Fibroblast of lung (primary cell): ENCODE data around the gene TPD52L2. TPM values are rescaled to one million over a fixed set of nuclear protein-coding genes. Genes with fewer than 3 reads are reported as not detected.

ENCODE experiments used
- DNase-seq, 2 donors: peaks; one replicate each; pipeline versions ENCODE4 v3.0.0 to v3.0.0-alpha.2; 2010; ENCODE audit warnings: low read depth in 2 of 2
- H2AFZ ChIP-seq: 2 replicates; pipeline ENCODE4 v1.5.1; 2012; ENCODE audit warnings: low read length, control low read depth, inconsistent platforms
- H3K27ac ChIP-seq: 2 replicates; pipeline ENCODE4 v1.5.1; 2011; ENCODE audit warnings: low read length, control low read depth; ENCODE audit not compliant: insufficient read depth
- H3K27me3 ChIP-seq: 2 replicates; pipeline ENCODE4 v1.5.1; 2011; ENCODE audit warnings: mild to moderate bottlenecking, low read length; ENCODE audit not compliant: control insufficient read depth, insufficient read depth
- H3K36me3 ChIP-seq: 2 replicates; pipeline ENCODE4 v1.5.1; 2011; ENCODE audit warnings: low read length; ENCODE audit not compliant: control insufficient read depth, insufficient read depth
- H3K4me1 ChIP-seq: 2 replicates; pipeline ENCODE4 v1.5.1; 2011; ENCODE audit warnings: low read length; ENCODE audit not compliant: control insufficient read depth, insufficient read depth; ENCODE audit errors: extremely low read depth
- H3K4me2 ChIP-seq: 2 replicates; pipeline ENCODE4 v1.5.1; 2011; ENCODE audit warnings: low read length, control low read depth; ENCODE audit not compliant: insufficient read depth; ENCODE audit errors: extremely low read depth
- H3K4me3 ChIP-seq, 4 experiments: fragments of 200-600 bp in 1 of 4; sonication (generic) in 1 of 4; replicated peaks in 1 of 4; 2 replicates each; pipeline ENCODE4 v1.5.1; 2011 to 2016; ENCODE audit warnings: low read length in 4 of 4, low read depth in 3 of 4, mild to moderate bottlenecking in 3 of 4, control low read depth in 2 of 4, inconsistent platforms in 1 of 4, mixed read lengths in 1 of 4; ENCODE audit not compliant: insufficient read depth in 1 of 4; ENCODE audit errors: control extremely low read depth in 1 of 4
- H3K79me2 ChIP-seq: 2 replicates; pipeline ENCODE4 v1.5.1; 2012; ENCODE audit warnings: mild to moderate bottlenecking, low read length, inconsistent platforms; ENCODE audit not compliant: control insufficient read depth, insufficient read depth
- H3K9ac ChIP-seq: 2 replicates; pipeline ENCODE4 v1.5.1; 2011; ENCODE audit warnings: mild to moderate bottlenecking, low read length, control low read depth; ENCODE audit not compliant: insufficient read depth
- H3K9me3 ChIP-seq: 2 replicates; pipeline ENCODE4 v1.5.1; 2012; ENCODE audit warnings: low read depth, low read length; ENCODE audit not compliant: control insufficient read depth, insufficient read depth
- H4K20me1 ChIP-seq: 2 replicates; pipeline ENCODE4 v1.5.1; 2011; ENCODE audit warnings: low read length; ENCODE audit not compliant: control insufficient read depth, insufficient read depth; ENCODE audit errors: extremely low read depth
- EZH2 ChIP-seq: IDR thresholded peaks from 2 replicates; pipeline ENCODE4 v1.5.1; 2012; ENCODE audit warnings: low read length, control low read depth, mild to moderate bottlenecking; ENCODE audit errors: missing control alignments
- polyA plus RNA-seq, 2 donors: library from polyadenylated mRNA; depleted of rRNA in 1 of 2; stranded (reverse) in 1 of 2; unstranded in 1 of 2; fragments of >200 nt; gene quantifications; 2 replicates each; pipeline ENCODE4 v1.2.1, GENCODE V29; 2011 to 2012; ENCODE audit warnings: missing spikeins in 1 of 2
- total RNA-seq: library from RNA; depleted of rRNA; stranded (reverse); fragments of >200 nt; gene quantifications from 2 replicates; pipeline ENCODE4 v1.2.1, GENCODE V29; 2014
- TF ChIP-seq, protein P1 (sequence below), 2 donors: IDR thresholded peaks in 1 of 2; conservative IDR thresholded peaks in 1 of 2; 1 replicate in 1 of 2; 2 replicates in 1 of 2; pipeline ENCODE4 v1.5.1; 2011 to 2012; ENCODE audit warnings: low read length in 2 of 2, control low read depth in 1 of 2, inconsistent platforms in 1 of 2, low read depth in 1 of 2, mild to moderate bottlenecking in 1 of 2

Gene TPD52L2
- total and polyA plus RNA-seq, 2 donors (not counting 1 experiment from before 2014, with no cell fraction given), result 123 to 212 TPM

DNA sequence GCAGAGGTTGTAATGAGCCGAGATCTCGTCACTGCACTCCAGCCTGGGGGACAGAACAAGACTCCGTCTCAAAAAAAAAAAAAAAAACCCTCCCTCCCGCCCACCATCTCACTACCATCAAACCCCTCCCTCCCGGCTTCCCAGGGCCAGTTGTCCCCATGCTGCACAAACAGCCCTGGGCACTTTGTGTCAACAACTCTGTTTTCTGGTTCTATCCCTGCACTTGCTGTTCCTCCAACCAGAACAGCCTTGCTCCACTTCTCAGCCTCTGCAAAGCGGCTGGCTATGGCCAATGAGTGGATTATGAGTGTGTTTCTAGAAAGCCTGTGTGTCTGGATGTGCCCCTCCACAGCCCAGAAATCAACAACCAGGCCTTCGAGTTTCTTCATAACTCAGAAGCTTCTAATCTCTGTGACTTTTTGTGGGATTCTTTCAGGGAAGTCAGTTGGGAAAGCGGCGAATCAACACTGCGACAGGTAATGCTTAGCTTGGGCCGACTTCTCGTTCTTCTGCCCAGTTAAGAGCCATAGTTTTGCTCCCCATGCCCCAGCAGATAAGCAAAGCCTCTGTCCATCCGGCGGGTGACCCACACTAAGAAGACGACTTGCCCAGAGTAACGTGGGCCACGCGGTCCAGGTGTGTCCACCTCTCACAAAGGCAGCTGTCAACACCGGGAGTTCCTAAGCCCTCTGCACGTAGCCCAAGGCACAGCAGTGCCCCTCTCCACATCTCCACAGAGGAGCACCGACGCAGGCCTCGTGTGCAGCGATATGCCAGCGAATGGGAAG is 39.5 kb upstream of the TPD52L2 start:
- Histone ChIP-seq H3K27ac (no peak overlapping the region), H3K36me3 (no peaks in the 10 kb centered on the region), H2AFZ (no peak overlapping the region), H3K9me3 (no peaks in the 10 kb centered on the region), H3K27me3 (peaks cover 12% of the 10 kb centered on the region), H4K20me1 (no peaks in the 10 kb centered on the region), H3K79me2 (no peaks in the 10 kb centered on the region), H3K9ac (no peak overlapping the region), H3K4me1 (no peaks in the 10 kb centered on the region), H3K4me3 (no peak overlapping the region), H3K4me2 (no peak overlapping the region)
- DNase-seq, result no peak
- TF ChIP-seq, protein P1, sequence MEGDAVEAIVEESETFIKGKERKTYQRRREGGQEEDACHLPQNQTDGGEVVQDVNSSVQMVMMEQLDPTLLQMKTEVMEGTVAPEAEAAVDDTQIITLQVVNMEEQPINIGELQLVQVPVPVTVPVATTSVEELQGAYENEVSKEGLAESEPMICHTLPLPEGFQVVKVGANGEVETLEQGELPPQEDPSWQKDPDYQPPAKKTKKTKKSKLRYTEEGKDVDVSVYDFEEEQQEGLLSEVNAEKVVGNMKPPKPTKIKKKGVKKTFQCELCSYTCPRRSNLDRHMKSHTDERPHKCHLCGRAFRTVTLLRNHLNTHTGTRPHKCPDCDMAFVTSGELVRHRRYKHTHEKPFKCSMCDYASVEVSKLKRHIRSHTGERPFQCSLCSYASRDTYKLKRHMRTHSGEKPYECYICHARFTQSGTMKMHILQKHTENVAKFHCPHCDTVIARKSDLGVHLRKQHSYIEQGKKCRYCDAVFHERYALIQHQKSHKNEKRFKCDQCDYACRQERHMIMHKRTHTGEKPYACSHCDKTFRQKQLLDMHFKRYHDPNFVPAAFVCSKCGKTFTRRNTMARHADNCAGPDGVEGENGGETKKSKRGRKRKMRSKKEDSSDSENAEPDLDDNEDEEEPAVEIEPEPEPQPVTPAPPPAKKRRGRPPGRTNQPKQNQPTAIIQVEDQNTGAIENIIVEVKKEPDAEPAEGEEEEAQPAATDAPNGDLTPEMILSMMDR (conservative IDR thresholded peaks at IDR 0.05 in 1 of 2, IDR thresholded peaks at IDR 0.05 in 1 of 2; ENCODE audit: low read depth in 1 of 2, low read length in 2 of 2), result no peak
- TF ChIP-seq EZH2, result no peak

DNA sequence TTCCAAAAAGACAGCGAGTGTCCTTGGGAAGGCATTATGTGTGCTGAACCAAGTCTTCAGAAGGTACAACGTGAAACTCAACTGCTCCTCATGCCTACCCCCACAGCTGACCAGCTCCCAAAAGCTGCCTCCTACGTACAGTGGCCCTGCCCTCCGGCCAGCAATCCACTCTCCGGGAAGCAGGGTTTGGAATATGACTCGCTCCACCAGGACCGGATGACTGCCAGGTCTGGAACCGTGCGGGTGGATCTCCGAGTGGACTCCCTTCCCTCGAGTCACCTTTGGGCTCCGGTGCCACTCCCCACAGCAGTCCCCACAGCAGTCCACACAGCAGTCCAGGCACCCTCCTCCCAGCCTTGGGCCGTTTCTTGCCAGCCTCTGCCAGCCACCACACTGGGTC is 38.3 kb upstream of the TPD52L2 start:
- H3K4me2 ChIP-seq, result no peak overlapping the region
- no peak overlapping the region for H2AFZ ChIP-seq
- peaks cover 12% of the 10 kb centered on the region for H3K27me3 ChIP-seq
- no peaks in the 10 kb centered on the region for H4K20me1 ChIP-seq
- no peaks in the 10 kb centered on the region for H3K9me3 ChIP-seq
- no peak overlapping the region for H3K4me3 ChIP-seq
- H3K27ac ChIP-seq, result no peak overlapping the region
- H3K79me2 ChIP-seq, result no peaks in the 10 kb centered on the region
- H3K4me1 ChIP-seq, result no peaks in the 10 kb centered on the region
- TF ChIP-seq EZH2, result no peak
- TF ChIP-seq, protein P1 (conservative IDR thresholded peaks at IDR 0.05 in 1 of 2, IDR thresholded peaks at IDR 0.05 in 1 of 2; ENCODE audit: low read depth in 1 of 2, low read length in 2 of 2), result no peak
- peak in 1 of 2 donors; percentile 32 for DNase-seq
- H3K36me3 ChIP-seq, result no peaks in the 10 kb centered on the region
- peak overlapping the region; percentile 2 for H3K9ac ChIP-seq

DNA sequence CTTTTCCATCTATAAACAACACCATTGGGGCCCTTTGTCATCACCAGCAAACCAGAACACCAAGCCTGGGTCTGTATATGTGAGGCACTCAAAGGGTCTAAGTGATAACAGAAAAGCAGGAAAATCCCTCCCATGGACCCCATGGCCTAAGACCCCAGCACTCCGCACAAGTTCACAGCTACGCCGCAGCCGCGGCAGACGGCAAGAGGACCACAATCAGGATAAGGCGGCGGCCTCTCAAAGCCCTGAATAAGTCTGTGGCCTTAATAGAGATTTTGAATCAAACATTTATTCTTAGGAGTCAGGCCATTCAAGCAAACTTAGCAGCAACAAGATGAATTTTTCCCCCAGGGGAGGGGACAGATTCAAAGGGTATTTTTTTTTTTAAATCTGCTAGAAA is 36.9 kb upstream of the TPD52L2 start:
- H3K27ac ChIP-seq, result no peak overlapping the region
- H3K4me1 ChIP-seq, result no peaks in the 10 kb centered on the region
- H4K20me1 ChIP-seq, result no peaks in the 10 kb centered on the region
- no peak for TF ChIP-seq EZH2
- TF ChIP-seq, protein P1 (conservative IDR thresholded peaks at IDR 0.05 in 1 of 2, IDR thresholded peaks at IDR 0.05 in 1 of 2; ENCODE audit: low read depth in 1 of 2, low read length in 2 of 2), result no peak
- no peaks in the 10 kb centered on the region for H3K36me3 ChIP-seq
- no peak overlapping the region for H2AFZ ChIP-seq
- no peak for DNase-seq
- no peak overlapping the region for H3K9ac ChIP-seq
- no peaks in the 10 kb centered on the region for H3K79me2 ChIP-seq
- H3K9me3 ChIP-seq, result no peaks in the 10 kb centered on the region
- H3K4me3 ChIP-seq, result no peak overlapping the region
- peaks cover 10% of the 10 kb centered on the region for H3K27me3 ChIP-seq
- no peak overlapping the region for H3K4me2 ChIP-seq
